WI38 (cell line): Measurements from ENCODE around the gene C1QTNF6.

Experiments used
- H3K4me3 ChIP-seq: 2 replicates; pipeline ENCODE4 v1.5.1; 2011; ENCODE audit warnings: low read depth, mild to moderate bottlenecking, control low read depth, low read length
- TF ChIP-seq, protein P1 (sequence below): IDR thresholded peaks from 2 replicates; pipeline ENCODE4 v1.5.1; 2012; ENCODE audit warnings: low read depth, mild to moderate bottlenecking, control low read depth, low read length

C1QTNF6 gene

DNA sequence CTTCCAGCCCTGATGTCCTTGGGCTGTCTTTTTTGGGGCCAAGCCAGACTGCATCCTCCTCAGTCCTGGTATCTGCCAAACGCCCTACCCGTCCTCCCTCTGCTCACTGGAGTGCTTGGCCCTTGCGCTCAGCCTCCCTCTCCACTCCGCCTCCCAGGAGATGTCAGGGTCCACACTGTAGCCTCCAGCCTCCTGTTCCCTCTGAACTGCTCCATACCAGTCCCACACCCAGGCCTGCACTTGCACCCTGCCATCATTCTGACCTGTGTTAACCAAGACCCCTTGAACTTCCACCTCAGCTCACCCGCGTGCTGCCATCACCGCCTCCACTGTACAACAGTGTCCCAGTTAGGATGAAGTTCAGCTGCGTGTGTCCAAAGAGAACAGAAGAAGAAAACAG lies 32.1 kb downstream of the C1QTNF6 start:
- TF ChIP-seq, protein P1, sequence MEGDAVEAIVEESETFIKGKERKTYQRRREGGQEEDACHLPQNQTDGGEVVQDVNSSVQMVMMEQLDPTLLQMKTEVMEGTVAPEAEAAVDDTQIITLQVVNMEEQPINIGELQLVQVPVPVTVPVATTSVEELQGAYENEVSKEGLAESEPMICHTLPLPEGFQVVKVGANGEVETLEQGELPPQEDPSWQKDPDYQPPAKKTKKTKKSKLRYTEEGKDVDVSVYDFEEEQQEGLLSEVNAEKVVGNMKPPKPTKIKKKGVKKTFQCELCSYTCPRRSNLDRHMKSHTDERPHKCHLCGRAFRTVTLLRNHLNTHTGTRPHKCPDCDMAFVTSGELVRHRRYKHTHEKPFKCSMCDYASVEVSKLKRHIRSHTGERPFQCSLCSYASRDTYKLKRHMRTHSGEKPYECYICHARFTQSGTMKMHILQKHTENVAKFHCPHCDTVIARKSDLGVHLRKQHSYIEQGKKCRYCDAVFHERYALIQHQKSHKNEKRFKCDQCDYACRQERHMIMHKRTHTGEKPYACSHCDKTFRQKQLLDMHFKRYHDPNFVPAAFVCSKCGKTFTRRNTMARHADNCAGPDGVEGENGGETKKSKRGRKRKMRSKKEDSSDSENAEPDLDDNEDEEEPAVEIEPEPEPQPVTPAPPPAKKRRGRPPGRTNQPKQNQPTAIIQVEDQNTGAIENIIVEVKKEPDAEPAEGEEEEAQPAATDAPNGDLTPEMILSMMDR = no peak
- H3K4me3 ChIP-seq = no peak overlapping the region

DNA sequence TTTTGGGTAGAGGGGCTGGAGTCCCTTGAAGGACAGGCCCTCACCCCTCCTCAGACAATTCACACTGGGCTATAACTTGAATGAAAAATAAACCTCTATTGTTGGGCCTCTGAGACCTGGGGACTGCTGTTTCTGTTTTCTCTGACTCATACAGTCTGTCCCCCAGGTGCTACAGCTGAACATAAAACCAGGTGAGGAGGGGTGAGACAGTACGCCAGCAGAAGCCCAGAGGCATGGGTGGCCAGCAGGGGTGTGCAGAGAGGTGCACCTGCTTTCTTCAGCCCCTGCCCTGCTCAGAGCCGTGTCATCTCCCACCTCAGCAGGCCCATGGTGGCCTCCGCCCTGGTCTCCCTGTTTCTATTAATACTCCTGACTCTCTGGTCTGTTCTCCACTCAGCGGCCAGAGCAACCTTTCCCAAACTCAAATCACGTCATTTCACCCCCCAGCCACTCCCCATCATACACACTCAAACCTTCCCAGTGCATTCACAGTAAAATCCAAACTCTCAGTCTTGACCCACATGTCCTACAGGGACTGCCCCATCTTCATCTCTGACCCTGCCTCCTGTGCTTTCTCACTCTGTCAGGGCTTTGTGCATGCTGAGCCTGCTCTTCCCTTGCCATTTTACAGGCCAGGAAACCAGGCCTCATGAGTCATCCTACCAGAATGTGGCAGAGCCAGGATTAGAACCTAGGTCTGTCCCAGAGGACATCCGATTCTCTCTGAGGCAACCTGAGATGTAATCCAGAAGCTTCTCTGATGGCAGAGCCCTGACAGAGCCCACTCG lies 32.9 kb downstream of the C1QTNF6 start:
- TF ChIP-seq, protein P1 = no peak
- no peak overlapping the region for H3K4me3 ChIP-seq

DNA sequence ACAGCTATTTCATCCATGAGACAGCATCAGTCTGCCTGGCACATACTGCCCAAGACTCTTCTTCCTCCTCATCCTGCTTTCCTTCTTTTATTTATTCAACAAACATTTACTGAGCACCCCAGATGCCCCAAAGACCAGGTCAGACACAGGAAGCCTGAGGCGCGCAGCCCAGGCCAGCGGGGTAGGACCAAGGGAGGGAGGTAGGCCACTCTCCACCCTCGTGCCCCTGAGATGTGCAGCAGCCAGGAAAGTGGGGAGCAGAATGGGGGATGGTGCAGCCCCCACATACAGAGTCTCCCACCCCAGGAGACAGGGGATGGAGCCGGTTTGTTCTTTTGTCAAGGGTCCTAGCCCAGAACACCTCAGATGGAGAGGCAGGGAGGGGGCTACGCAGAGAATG lies 34.1 kb downstream of the C1QTNF6 start:
- no peak overlapping the region for H3K4me3 ChIP-seq
- TF ChIP-seq, protein P1 = no peak

DNA sequence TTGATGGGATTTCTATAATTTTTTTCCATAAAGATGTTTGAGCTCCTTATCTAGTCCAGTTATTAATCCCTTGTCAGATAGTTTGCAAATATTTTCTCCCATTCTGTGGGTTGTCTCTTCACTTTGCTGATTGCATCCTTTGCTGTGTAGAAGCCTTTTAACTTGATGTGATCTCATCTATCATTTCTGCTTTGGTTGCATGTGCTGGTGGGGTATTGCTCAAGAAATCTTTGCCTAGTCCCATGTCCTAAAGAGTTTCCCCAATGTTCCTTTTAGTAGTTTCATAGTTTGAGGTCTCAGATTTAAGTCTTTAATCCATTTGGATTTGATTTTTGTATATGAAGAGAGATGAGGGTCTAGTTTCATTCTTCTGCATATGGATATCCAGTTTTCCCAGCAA lies 36.6 kb downstream of the C1QTNF6 start:
- TF ChIP-seq, protein P1 = no peak

DNA sequence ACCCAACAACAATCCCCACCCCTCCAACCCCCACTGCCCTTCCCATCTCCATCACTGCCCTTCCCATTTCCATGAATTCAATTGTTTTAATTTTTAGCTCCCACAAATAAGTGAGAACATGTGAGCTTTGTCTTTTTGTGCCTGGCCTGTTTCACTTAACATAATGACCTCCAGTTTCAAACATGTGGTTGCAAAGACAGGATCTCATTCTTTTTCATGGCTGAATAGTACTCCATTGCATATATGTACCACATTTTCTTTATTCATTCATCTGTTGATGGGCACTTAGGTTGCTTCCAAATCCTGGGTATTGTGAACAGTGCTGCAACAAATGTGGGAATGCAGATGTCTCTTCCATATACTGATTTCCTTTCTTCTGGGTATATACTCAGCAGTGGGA lies 37.3 kb downstream of the C1QTNF6 start:
- no peak overlapping the region for H3K4me3 ChIP-seq
- TF ChIP-seq, protein P1 = no peak

More for the DNA sequence above, 36.6 kb downstream of the C1QTNF6 start:
- H3K4me3 ChIP-seq = no peak overlapping the region

DNA sequence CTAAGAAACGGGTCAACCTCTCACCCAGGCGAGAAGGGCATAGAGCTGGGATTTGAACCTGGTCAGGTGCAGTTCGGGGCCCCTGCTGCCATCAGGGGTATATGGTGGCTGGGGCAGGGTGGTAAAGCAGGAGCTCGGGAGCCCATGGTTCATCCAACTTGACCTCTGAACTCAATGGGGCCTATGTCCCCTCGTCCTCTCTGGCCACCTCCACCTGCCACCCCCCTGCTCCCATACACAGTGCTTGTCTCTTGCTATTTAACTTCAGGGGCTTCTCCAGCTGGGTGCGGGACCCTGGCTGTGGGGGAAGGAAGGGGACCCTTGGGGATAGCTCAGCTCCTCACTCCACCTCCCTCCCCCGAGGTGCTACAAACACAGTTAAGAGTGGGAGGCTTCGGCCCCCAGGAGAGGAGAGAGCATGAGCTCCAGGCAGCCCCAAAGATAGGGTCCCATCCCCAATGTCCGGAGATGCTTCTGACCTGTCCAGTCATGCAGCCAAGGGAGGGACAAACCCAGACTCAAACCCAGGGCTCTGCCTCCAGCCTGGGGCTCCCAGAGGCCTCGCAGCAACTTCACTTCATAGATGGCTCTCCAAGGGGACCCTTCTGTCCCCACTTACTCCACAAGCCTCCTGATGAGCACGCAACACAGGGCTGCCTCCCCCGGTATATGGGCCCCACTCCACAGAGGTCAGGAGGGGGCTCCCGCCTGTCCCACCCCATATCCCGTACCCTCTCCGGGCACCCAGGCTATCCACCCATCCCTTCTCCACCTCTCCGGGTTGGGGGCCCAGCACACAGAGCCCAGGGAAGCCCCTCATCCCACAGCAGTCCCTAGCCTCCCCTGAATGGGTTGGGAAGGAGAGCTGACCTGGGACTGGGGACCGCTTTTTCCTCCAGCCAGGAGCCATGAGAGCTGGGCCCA lies 39.0 kb downstream of the C1QTNF6 start:
- no peak overlapping the region for H3K4me3 ChIP-seq

More for the DNA sequence above, 39.0 kb downstream of the C1QTNF6 start:
- TF ChIP-seq, protein P1 = no peak
